GM21825 (cell line): ENCODE data around the gene ACTN4.

Experiments
- ATAC-seq: cut with Tn5 transposase; IDR thresholded peaks from one replicate; pipeline ENCODE4 v1.9.1; 2021; ENCODE audit warnings: mild to moderate bottlenecking, moderate library complexity; ENCODE audit not compliant: unreplicated experiment

The ACTN4 gene

GRCh38 chr19:38660724-38661123 lies 13.3 kb downstream of the ACTN4 start:
- no peak for ATAC-seq

DNA sequence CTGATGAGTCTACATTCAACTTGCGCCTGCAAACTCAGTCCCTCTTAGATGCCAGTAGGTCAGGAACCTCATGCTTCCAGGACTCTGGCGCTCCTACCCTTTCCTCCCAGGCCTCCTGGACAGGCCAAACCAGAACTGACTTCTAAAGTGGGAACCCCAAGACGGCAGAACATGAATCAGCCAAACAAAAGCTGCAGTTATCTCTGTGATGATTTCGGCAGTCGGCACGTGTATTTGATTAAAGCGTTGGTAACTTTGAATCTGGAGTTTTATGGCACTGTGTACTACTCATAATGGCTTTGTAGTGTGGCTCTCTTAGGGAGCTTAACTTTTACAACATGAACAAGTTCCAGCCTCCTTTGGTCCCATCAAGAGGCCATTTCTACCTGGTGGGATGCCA lies 13.7 kb downstream of the ACTN4 start:
- ATAC-seq = no peak

DNA sequence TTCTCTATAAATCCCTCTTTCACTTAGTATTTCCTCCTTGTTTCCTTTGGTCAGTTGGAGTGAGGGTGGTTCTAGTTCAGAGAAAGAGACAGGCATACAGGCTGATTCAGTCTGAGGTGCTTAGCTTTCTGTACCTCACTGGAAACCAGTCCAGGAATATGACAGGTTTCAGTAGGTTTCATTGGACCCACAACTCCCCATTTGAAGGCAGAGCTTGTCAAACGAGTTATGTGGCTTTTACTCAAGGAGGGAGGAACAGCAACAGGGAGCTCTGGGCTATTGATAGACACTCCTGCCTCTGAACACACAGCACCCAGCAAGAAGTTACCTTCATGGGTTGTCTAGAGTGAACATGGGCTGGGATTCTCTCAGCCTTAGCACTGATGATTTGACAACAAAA lies 14.5 kb downstream of the ACTN4 start:
- ATAC-seq = no peak

DNA sequence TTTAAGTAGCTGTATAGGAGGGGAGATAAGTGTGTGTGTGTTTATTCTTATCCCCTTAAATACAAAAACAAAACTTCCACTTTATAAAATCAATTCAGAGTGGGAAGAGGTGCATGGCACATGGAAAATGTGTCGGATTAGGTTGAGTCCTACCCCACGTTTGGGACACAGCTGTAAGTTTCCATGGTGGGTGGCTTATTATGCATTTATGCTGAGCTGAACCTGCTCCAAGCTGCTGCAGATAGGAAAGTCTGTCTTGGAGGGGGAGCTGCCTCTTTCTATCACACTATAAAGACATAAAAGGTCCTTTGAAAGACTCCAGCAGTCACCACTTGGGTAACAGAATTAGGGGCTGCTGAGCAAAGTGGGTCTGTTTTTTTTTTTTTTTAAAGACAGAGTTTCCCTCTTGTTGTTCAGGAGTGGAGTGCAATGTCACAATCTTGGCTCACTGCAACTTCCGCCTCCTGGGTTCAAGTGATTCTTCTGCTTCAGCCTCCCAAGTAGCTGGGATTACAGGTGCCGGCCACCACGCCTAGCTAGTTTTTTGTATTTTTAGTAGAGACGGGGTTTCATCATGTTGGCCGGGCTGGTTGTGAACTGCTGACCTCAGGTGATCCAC lies 15.2 kb downstream of the ACTN4 start:
- no peak for ATAC-seq

DNA sequence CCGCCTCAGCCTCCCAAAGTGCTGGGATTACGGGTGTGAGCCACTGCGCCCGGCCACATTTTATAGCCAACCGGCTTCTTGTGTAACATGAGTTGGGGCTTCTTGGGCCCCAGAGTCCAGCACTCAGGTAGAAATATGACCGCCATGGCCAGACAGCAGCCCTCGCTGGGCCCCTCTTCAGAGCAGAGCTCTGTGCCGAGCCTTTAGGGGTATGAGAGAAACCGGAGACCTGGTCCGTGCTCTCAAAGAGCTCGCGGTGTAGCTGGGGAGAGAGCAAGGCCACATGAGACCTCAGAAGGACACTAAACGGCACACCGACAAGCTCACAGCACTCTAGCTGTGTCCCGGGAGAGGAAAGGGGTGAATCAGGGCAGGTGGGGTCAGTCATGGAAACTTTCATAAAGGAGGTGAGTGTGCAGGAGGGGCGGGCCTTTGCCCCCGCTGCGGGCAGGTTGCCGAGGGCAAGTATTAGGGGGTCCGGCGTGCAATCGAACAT lies 15.8 kb downstream of the ACTN4 start:
- ATAC-seq = no peak

- no peak for ATAC-seq
These were observed 16.6 kb downstream of the ACTN4 start for GRCh38 chr19:38663957-38664502.

DNA sequence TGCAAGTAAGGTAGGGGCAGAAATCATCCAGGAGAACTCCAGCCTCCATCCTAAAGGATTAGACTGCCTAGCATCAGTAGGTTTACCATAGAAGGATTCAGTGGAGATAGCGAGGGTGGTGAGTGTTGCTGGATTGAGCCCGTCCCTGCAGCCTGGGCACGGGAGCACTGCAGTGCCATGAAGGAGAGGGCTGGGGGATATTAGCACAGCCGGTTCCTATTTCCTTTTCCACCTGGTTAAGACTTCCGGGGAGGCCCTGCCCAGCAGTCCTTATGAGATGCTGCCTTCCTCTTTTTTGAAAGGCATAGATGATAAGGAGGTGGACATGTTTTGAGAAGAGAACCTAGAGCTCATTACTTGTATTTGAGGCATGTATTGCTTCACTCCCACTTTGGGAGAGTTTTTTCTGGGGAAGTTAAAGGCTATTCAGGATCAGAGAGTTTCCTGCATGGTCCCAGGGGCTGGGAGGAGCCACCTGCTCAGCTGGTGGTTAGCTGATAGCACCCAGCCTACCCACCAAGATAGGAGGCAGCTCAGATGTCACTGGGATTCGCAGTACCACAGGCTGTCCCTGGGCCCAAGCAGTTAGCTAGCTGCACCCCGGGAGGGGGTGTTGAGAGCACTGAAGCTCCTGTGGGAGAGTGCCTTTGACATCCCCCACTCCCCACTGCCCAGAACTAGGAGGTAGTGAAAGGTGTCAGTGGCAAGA lies 17.2 kb downstream of the ACTN4 start:
- ATAC-seq = no peak

GRCh38 chr19:38665219-38665931 lies 17.9 kb downstream of the ACTN4 start:
- ATAC-seq = no peak

DNA sequence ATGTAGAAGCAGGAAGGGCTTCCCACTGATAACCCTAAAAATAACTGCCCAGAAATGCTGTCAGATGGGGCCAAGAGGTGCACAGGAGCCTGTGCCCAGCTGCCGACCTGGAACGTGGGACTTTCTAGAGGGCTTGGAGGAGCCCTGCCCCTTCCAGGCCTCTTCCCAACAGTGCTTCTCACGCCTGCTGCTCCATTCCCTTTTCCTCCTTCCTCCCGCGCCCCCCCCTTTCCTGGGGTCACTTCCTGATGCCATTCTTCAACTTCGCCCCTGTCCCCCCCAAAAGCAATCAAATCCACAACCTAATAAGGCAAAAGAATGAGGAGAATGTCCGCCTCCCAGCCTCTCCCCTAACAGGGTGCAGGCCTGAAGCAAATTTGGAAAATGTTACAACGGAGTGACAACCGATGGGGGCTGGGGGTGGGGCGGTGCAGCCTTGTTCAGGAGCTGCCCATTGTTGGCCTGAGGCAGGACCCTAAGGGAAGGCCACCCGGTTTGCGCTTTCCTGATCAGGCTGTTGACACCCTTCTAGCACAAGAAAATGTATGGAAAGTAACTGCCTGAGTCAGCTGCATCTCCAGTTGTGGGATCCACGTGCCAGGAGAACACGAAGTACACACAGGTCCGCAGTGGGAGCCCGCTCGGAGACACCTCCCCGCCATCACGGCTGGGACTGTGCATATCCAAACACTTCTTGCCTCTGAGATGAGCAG lies 18.7 kb downstream of the ACTN4 start:
- no peak for ATAC-seq

DNA sequence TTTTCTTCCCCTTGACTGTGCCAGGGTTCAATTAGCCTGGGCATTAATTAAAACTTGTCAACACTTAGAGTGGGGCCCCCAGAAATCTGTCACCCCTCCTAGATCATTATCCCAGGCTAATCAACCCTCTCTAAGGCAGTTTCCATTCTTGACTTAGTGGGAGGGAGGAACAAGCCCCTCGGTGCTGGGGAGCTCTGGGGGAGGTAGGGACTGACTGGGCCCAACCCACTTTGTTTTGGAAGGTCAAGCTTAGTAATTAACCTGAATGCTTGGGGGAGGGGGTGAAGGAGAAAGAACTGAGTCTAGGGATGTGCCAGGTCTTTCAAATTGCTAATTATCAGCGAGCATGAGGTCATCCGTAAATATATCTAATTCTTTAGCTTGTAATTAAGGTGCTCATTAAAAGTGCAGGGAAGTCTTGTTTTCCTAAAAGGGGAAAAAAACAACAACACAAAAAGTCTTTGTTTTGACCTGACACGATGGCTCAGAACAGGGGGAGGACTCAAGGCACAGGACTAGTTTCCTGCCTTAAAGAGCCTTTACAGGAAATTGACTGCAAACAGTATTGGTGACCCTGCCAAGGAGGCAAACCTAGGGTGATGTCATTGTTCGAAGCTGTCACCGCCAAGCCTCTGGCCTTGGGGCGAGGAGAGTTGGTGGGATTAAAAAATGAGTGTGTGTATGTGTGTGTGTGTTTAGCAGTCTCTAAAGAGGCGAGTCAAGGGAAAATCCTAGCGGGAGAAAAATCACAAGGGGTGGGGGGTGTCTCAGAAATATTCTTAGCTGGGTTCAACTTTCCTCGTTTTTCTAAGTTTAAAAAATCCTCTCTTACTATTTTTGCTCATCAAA lies 19.4 kb downstream of the ACTN4 start:
- ATAC-seq = no peak

GRCh38 chr19:38667661-38668171 lies 20.3 kb downstream of the ACTN4 start:
- ATAC-seq = no peak

GRCh38 chr19:38669552-38669951 lies 22.1 kb downstream of the ACTN4 start:
- ATAC-seq = no peak

- ATAC-seq = no peak
These were observed 23.5 kb downstream of the ACTN4 start for GRCh38 chr19:38670921-38671398.

DNA sequence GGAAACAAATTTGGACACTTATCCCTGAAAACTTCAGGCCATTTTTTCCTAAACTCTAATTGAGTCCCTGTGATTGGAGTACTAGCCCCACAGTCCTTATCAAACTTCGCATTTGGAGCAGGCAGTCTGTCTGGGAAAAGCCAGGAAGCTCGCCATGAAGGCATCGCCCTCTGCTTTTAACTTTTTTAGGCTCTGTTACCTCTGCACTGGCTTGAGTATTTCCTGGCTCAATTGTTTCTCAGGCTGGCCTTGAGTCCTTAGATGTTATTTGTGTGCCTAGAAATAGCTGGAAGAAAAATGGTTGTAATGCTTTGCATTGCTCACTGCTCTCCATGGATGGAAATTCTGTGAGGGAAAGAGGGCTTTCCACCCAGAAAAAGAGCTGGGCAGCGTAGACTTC lies 24.2 kb downstream of the ACTN4 start:
- no peak for ATAC-seq

GRCh38 chr19:38673030-38673429 lies 25.6 kb downstream of the ACTN4 start:
- ATAC-seq = no peak

- no peak for ATAC-seq
These were observed 27.1 kb downstream of the ACTN4 start for GRCh38 chr19:38674388-38675171.

- ATAC-seq = no peak
These were observed 28.2 kb downstream of the ACTN4 start for GRCh38 chr19:38675611-38676010.

- no peak for ATAC-seq
These were observed 28.8 kb downstream of the ACTN4 start for GRCh38 chr19:38676023-38676877.
